Germinal center (tissue), 1 donor: ENCODE measurements around the gene LYPD8.

Experiments
- DNase-seq: peaks from one replicate; pipeline ENCODE4 v3.0.0; 2012; ENCODE audit warnings: mixed read lengths, low spot score

The LYPD8 gene

DNA sequence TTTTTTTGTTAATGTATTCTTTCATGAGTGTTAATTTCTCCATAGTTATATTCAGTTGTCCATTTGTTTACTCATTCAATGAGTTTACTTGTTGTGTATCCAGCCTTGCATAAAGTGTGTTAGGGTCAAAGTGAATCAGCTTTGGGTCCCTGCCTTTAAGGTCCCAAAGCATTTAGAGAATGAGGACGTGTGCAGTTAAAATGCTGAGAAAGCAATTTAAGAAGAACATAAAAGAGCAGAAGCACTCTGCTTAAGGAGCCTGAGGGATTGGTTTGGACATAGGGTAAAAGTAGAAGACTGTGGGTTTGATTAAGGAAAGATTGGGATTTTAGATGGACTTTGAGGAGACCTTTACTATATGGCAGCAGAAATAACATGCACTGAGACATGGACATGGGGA is 56.5 kb downstream of the LYPD8 start:
- DNase-seq: no peak

DNA sequence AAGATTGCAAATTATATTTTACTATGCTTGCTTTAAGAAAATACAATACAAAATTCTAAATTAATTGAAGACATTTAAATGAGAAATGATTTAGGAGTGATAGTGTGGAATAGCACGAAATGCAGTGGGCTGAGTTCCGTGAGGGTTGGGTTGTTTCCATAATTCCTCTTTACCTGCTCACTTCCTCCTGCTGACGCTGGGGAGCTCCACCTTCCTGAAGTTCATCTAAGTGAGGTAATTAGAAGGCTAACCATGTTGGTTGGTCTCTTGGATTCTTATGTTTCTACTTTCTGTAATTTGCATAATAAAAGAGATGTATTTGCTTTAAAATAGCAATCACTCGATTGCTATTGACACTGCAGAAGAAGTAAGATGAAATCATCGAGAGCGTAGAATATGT is 57.7 kb downstream of the LYPD8 start:
- DNase-seq: no peak

DNA sequence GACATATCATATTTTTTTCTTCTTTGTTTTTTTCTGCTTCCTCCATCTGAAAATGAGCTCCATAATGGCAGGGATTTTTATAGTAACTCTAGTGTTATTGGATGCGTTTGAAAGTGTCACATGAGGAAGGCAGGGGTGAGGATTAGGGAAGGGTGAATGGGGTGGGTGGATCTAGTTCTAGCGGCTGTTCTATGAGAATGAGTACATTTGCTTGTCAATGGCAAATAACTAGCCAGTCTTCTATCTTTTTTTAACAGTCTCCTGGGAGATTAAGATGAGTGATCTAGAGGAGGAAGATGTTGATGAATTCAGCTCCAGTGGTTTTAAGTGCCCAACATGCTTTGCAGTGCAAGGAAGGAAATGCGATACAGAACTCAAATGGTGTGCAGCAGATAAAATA is 58.8 kb downstream of the LYPD8 start:
- no peak for DNase-seq

DNA sequence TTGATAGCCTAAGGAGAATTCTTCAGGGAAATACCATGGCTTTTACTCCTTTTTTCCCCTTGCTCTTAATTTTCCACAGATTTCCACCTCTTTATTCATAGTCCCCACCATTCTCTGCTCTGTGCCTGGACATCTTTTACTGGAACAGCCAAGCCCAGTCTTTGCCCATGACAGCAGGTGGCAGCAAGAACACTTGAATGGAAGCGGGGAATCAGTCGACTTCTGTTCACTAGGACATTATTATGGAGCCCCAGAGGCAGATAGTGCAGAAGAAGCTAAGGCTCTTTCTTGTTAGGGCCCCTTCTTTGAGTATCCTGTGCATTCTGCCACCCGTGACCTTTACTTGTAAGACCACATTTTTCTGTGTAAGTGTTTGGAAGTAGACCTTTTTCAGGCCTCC is 59.3 kb downstream of the LYPD8 start:
- no peak for DNase-seq

DNA sequence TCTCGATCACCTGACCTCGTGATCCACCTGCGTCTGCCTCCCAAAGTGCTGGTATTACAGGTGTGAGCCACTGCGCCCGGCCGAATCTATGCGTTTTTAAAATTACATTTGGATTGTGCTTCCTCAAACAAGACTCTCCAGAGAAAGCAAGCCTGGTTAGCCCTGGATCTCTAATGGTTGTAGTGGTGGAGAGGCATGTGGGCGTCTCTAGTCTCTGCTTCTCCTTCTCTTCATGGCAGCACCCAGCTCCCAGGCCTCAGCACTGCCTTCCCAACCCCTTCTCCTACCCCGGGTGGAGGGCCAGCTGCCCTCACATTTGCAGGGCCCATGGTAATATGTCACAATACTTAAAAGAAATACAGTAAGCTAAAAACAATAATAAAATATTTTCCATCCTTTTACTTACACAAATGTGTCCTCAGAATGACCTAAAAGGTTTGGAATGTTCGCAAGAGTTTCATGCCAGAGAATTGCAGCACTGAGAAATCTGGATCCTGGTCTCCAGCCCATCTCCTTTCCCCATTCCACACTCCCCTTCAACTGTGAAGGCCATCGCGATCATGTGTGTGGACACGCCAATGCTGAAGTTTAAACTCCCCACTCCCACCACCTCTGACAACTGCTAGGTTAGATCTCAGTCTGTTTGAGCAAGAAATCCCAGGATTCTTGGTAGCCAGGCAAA is 60.0 kb downstream of the LYPD8 start:
- no peak for DNase-seq

DNA sequence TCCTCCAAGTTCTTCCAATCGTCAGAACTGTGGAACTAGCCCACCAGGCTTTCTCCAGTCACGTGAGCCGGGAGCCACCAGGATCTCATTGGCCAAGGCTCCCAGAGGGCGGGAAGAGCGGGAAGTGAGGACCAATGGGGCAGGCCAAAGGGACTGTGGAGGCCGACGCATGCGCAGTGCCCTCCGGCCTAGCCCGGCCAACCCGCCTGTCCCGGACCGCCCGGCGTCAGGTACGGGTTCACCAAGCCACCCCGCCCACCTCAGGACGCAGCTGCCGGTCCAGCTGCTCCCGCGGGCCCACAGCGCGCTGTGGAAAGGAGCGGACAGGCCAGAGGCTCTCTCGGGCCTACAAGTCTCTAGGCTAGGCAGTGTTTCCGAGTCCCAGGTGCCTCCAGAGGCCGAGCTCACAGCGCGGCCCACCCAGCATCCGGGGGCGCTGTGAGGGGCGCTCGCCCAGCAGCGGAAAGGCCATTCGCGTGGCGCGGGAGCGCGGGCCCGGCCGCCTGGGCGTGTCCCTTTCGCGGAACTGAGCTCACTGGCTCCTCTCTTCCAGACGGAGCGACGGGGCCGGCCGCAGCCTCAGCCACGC is 63.9 kb downstream of the LYPD8 start:
- no peak for DNase-seq
